ENCODE measurements around the gene KPNA1.

GRCh38 chr3:122443090-122443489 lies 71.6 kb downstream of the KPNA1 start:
- TF ChIP-seq CTCF (IDR thresholded peaks at IDR 0.05): no peak
- TF ChIP-seq POLR2A (IDR thresholded peaks at IDR 0.05): no peak

Measured in esophagus squamous epithelium (tissue), 4 donors.